GM19240 (cell line): ENCODE measurements around the gene TCP11.

Experiments
- DNase-seq: peaks from one replicate; pipeline ENCODE4 v3.0.0; 2011; ENCODE audit warnings: low spot score; ENCODE audit not compliant: insufficient read length

Gene TCP11

GRCh38 chr6:35081426-35081851, 59.7 kb downstream of the TCP11 start:
- DNase-seq, result no peak

GRCh38 chr6:35080821-35081425, 60.2 kb downstream of the TCP11 start:
- DNase-seq, result no peak

- DNase-seq, result no peak
These were observed 61.0 kb downstream of the TCP11 start for GRCh38 chr6:35080016-35080680.

GRCh38 chr6:35079311-35080000, 61.7 kb downstream of the TCP11 start:
- no peak for DNase-seq

GRCh38 chr6:35078896-35079295, 62.2 kb downstream of the TCP11 start:
- no peak for DNase-seq

GRCh38 chr6:35078226-35078850, 62.8 kb downstream of the TCP11 start:
- DNase-seq, result no peak

- DNase-seq, result no peak
These were observed 63.4 kb downstream of the TCP11 start for GRCh38 chr6:35077713-35078105.

- DNase-seq, result no peak
These were observed 64.0 kb downstream of the TCP11 start for GRCh38 chr6:35076997-35077712.

- no peak for DNase-seq
These were observed 67.2 kb downstream of the TCP11 start for GRCh38 chr6:35073766-35074471.

GRCh38 chr6:35073211-35073610, 67.9 kb downstream of the TCP11 start:
- DNase-seq, result no peak

GRCh38 chr6:35072698-35073055, 68.5 kb downstream of the TCP11 start:
- no peak for DNase-seq

- no peak for DNase-seq
These were observed 69.0 kb downstream of the TCP11 start for GRCh38 chr6:35072051-35072697.

- no peak for DNase-seq
These were observed 69.7 kb downstream of the TCP11 start for GRCh38 chr6:35071347-35071994.

- no peak for DNase-seq
These were observed 71.0 kb downstream of the TCP11 start for GRCh38 chr6:35070111-35070510.

GRCh38 chr6:35069262-35069661, 71.9 kb downstream of the TCP11 start:
- DNase-seq, result no peak

GRCh38 chr6:35068644-35069043, 72.5 kb downstream of the TCP11 start:
- DNase-seq, result no peak

- no peak for DNase-seq
These were observed 72.9 kb downstream of the TCP11 start for GRCh38 chr6:35068206-35068605.
